Gastrocnemius medialis (tissue), 4 donors: ENCODE measurements around the gene SUSD4. TPM values are rescaled to one million over a fixed set of nuclear protein-coding genes. Genes with fewer than 3 reads are reported as not detected.

Source experiments
- ATAC-seq, 2 donors: fragments of 150-250 bp; one replicate each; pipeline ENCODE4 v1.9.1; 2016
- DNase-seq, 2 donors: peaks; one replicate each; pipeline ENCODE4 v3.0.0-alpha.2; 2019
- H3K27ac ChIP-seq, 4 donors: fragments of 200-600 bp; sonication (generic); 1 replicate in 1 of 4; 2 replicates in 3 of 4; pipeline ENCODE4 v1.5.1; 2016 to 2018; ENCODE audit warnings: mild to moderate bottlenecking in 2 of 4, moderate library complexity in 1 of 4
- H3K27me3 ChIP-seq, 3 donors: fragments of 200-600 bp; sonication (generic) in 2 of 3; 1 replicate in 1 of 3; 2 replicates in 2 of 3; pipeline versions ENCODE4 v1.5.1 to v1.6.0; 2016 to 2019; ENCODE audit warnings: mild to moderate bottlenecking in 1 of 3, moderate library complexity in 1 of 3
- H3K36me3 ChIP-seq, 2 donors: fragments of 200-600 bp; sonication (generic) in 1 of 2; one replicate each; pipeline ENCODE4 v1.5.1; 2017 to 2018
- H3K4me1 ChIP-seq, 2 donors: fragments of 200-600 bp; sonication (generic) in 1 of 2; one replicate each; pipeline ENCODE4 v1.5.1; 2016 to 2017; ENCODE audit warnings: mild to moderate bottlenecking in 2 of 2
- H3K4me3 ChIP-seq, 4 donors: fragments of 200-600 bp; sonication (generic) in 3 of 4; 1 replicate in 1 of 4; 2 replicates in 3 of 4; pipeline ENCODE4 v1.5.1; 2016 to 2019; ENCODE audit warnings: mild to moderate bottlenecking in 2 of 4
- H3K9me3 ChIP-seq, 3 donors: fragments of 200-600 bp; sonication (generic) in 2 of 3; 1 replicate in 1 of 3; 2 replicates in 2 of 3; pipeline ENCODE4 v1.5.1; 2016 to 2019
- POLR2A ChIP-seq, 2 donors: fragments of 450-650 bp; IDR thresholded peaks; one replicate each; pipeline ENCODE4 v1.6.1; 2017; ENCODE audit warnings: antibody characterized with exemption in 2 of 2, mild to moderate bottlenecking in 2 of 2, moderate library complexity in 2 of 2
- in situ Hi-C, 4 donors: fragments of 200-750 bp; cut with MboI; loops; one replicate each; pipeline versions ENCODE4 v1.15.0 to v1.8.0; 2017; ENCODE audit warnings: low sequenced_read_pairs in 4 of 4
- intact Hi-C: fragments of 100-400 bp; cut with DNase I; formaldehyde crosslinking; loops from one replicate; pipeline ENCODE4 v1.15.1; 2023; ENCODE audit warnings: low total_unique reads
- total RNA-seq, 4 donors: library from RNA; depleted of rRNA; stranded (reverse); fragments of >200 nt; gene quantifications; one replicate each; pipeline versions ENCODE4 v1.1.0 to v1.2.3, GENCODE V29; 2016
- TF ChIP-seq, protein P1 (sequence below), 5 experiments: fragments of 450-650 bp in 3 of 5; fragments of 200-600 bp in 2 of 5; sonication (generic) in 2 of 5; IDR thresholded peaks in 4 of 5; conservative IDR thresholded peaks in 1 of 5; 1 replicate in 4 of 5; 2 replicates in 1 of 5; pipeline ENCODE4 v1.5.1; 2016 to 2019; ENCODE audit warnings: antibody characterized with exemption in 5 of 5, mild to moderate bottlenecking in 3 of 5, moderate library complexity in 3 of 5

The SUSD4 gene
- total RNA-seq, 4 donors from 2014 or later: 1.2 to 4.0 (median 3.3) TPM; not detected in 1

DNA sequence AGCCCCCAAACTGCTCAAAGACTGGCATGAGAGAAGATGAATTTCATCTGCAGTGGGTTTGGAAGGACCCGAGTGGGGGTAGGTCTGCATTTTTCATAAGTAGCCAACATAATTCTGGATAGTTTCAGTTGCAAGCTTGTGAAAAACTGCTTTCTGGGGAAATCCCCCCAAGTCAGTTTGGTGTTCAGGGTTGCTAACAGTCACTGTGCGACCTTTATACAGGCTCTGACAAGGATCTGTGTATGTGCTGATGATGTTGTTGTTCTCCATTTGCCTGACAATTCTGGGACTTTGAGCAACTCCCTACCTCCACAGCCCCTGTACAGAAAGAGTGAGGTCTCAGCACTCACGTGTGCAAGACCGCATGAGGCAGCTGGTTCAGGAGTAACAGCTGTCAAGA lies 87.9 kb downstream of the SUSD4 start:
- no peak overlapping the region for H3K4me3 ChIP-seq
- no peak for DNase-seq
- no peaks in the 10 kb centered on the region for H3K36me3 ChIP-seq
- in situ Hi-C loops: no loop called here
- TF ChIP-seq POLR2A (IDR thresholded peaks at IDR 0.05): no peak
- TF ChIP-seq, protein P1, sequence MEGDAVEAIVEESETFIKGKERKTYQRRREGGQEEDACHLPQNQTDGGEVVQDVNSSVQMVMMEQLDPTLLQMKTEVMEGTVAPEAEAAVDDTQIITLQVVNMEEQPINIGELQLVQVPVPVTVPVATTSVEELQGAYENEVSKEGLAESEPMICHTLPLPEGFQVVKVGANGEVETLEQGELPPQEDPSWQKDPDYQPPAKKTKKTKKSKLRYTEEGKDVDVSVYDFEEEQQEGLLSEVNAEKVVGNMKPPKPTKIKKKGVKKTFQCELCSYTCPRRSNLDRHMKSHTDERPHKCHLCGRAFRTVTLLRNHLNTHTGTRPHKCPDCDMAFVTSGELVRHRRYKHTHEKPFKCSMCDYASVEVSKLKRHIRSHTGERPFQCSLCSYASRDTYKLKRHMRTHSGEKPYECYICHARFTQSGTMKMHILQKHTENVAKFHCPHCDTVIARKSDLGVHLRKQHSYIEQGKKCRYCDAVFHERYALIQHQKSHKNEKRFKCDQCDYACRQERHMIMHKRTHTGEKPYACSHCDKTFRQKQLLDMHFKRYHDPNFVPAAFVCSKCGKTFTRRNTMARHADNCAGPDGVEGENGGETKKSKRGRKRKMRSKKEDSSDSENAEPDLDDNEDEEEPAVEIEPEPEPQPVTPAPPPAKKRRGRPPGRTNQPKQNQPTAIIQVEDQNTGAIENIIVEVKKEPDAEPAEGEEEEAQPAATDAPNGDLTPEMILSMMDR (IDR thresholded peaks at IDR 0.05 in 4 of 5, conservative IDR thresholded peaks at IDR 0.05 in 1 of 5): no peak
- no peak overlapping the region for H3K27ac ChIP-seq
- no peaks in the 10 kb centered on the region for H3K27me3 ChIP-seq
- intact Hi-C loops: no loop called here
- H3K9me3 ChIP-seq: no peaks in the 10 kb centered on the region
- ATAC-seq: no peak
- H3K4me1 ChIP-seq: no peaks in the 10 kb centered on the region

DNA sequence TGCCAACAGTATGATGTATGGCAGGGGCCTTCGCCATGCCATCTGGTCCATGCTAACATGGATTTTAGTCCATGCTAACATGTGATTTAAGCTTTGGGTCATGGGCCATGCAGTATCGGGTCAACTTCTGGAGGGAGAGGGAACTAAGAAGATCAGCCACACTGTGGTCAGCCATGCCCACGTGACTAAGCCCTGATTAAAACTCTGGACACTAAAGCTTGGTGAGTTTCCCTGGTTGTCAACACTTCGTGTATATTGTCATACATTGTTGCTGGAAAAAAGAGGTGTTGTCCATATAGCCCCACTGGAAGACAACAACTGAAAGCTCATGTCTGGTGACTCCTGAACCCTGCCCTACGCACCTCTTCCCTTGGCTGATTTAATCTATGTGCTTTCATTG lies 90.5 kb downstream of the SUSD4 start:
- Histone ChIP-seq H3K27ac (no peak overlapping the region), H3K9me3 (no peaks in the 10 kb centered on the region), H3K36me3 (no peaks in the 10 kb centered on the region), H3K27me3 (no peaks in the 10 kb centered on the region), H3K4me3 (no peak overlapping the region), H3K4me1 (no peaks in the 10 kb centered on the region)
- no peak for TF ChIP-seq POLR2A (IDR thresholded peaks at IDR 0.05)
- TF ChIP-seq, protein P1 (IDR thresholded peaks at IDR 0.05 in 4 of 5, conservative IDR thresholded peaks at IDR 0.05 in 1 of 5): no peak
- intact Hi-C loops (no loop called here), in situ Hi-C loops (no loop called here)
- DNase-seq (no peak), ATAC-seq (no peak)

DNA sequence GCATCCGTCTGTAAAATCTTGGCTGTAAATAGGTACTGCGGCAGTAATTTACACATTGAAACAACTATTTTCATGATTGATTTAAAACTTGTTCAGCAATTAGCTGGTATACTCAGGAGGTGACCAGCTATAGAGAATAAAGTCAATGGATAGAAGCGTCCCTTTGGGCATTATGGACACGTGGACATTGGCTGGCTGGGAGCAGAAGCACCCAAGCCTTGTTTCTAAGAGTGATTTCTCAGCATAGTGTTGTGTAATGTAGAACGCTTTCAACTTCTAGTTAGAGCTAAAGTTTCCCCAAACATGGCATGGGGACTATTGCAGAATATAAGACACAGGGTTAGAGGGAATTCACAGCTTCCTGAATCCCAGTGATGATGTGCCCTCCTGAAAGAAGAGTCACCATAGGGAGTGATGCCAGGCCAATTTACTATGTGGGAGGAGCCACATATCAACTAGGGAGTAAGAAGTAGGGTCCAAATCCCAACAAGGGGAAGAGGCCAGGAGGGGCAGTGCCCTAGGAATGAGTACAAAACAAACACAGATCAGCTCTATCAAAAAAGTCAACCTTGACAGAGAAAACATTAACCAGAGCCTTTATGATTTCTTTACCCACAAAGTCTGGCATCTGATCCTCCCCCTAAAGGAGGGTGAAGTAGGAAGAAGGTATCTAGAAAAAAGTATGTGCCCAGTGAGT lies 92.7 kb downstream of the SUSD4 start:
- H3K9me3 ChIP-seq: no peaks in the 10 kb centered on the region
- H3K4me3 ChIP-seq: no peak overlapping the region
- H3K27me3 ChIP-seq: no peaks in the 10 kb centered on the region
- ATAC-seq: no peak
- intact Hi-C loops: no loop called here
- H3K36me3 ChIP-seq: no peaks in the 10 kb centered on the region
- TF ChIP-seq, protein P1 (IDR thresholded peaks at IDR 0.05 in 4 of 5, conservative IDR thresholded peaks at IDR 0.05 in 1 of 5): no peak
- TF ChIP-seq POLR2A (IDR thresholded peaks at IDR 0.05): no peak
- in situ Hi-C loops: no loop called here
- H3K27ac ChIP-seq: no peak overlapping the region
- no peaks in the 10 kb centered on the region for H3K4me1 ChIP-seq
- DNase-seq: no peak

DNA sequence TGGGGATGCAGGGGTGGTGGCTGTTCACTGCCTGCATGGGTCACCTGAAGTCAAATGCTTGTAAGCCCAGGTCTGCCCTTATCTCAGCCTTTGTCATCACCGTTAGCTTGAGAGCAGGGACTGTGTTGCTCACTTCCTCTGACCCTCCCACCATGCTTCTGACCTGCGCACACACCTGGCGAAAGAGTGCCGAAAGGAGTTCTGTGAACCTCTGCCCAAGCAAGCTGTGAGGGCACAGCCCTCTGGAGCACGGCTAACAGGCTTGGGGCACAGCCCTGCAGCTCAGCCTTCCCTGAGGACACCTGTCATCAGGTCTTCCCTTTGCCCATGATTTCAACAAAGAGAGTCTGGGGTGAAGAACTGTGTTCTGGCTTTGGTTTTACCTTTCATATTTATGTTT lies 93.8 kb downstream of the SUSD4 start:
- intact Hi-C loops (no loop called here), in situ Hi-C loops (no loop called here)
- no peaks in the 10 kb centered on the region for H3K4me1 ChIP-seq
- H3K27ac ChIP-seq: no peak overlapping the region
- no peaks in the 10 kb centered on the region for H3K27me3 ChIP-seq
- DNase-seq (no peak), ATAC-seq (no peak)
- no peaks in the 10 kb centered on the region for H3K9me3 ChIP-seq
- H3K36me3 ChIP-seq: no peaks in the 10 kb centered on the region
- H3K4me3 ChIP-seq: no peak overlapping the region
- TF ChIP-seq, protein P1 (IDR thresholded peaks at IDR 0.05 in 4 of 5, conservative IDR thresholded peaks at IDR 0.05 in 1 of 5): no peak
- no peak for TF ChIP-seq POLR2A (IDR thresholded peaks at IDR 0.05)

DNA sequence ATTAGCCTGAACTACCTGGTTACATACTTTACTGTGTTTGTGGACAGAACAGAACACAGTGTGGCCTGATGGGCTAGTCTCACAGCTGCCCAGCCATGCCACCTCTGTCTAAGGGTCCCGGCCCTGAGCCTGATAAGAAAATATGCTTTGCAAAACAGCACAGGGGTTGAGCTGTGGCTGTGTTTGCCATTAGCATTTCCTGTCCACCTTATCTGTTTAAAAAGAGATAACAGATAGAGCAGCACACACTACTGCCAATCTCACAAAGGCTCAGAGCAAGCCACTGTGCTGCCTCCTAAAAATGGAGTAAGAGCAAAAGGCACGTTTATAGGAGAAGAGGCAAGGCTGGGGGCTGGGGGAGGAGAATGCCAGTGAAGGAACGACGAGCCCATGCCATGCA lies 95.0 kb downstream of the SUSD4 start:
- in situ Hi-C loops: no loop called here
- TF ChIP-seq, protein P1 (IDR thresholded peaks at IDR 0.05 in 4 of 5, conservative IDR thresholded peaks at IDR 0.05 in 1 of 5): no peak
- TF ChIP-seq POLR2A (IDR thresholded peaks at IDR 0.05): no peak
- DNase-seq (no peak), ATAC-seq (no peak)
- intact Hi-C loops: no loop called here
- H3K4me1 ChIP-seq: no peaks in the 10 kb centered on the region
- H3K36me3 ChIP-seq: no peaks in the 10 kb centered on the region
- H3K9me3 ChIP-seq: no peaks in the 10 kb centered on the region
- no peak overlapping the region for H3K4me3 ChIP-seq
- H3K27ac ChIP-seq: no peak overlapping the region
- H3K27me3 ChIP-seq: no peaks in the 10 kb centered on the region
